Stimulated activated CD4-positive, alpha-beta T cell treated with anti-CD3 and anti-CD28 coated beads, Interleukin-4, amount 100 ng/mL, for 48 hours (primary cell): ENCODE measurements around the gene DCUN1D4.

Experiments used
- DNase-seq, 2 donors: peaks; one replicate each; pipeline ENCODE4 v3.0.0-alpha.2; 2020; ENCODE audit warnings: low read depth in 2 of 2

DCUN1D4 gene

GRCh38 chr4:51842554-51843308 lies at the start of gene DCUN1D4:
TSS of gene DCUN1D4 (plus strand) at chr4:51843153. CDS start at chr4:51843243, 90 bp downstream.
- peak; percentile 97 to 99 for DNase-seq

DNA sequence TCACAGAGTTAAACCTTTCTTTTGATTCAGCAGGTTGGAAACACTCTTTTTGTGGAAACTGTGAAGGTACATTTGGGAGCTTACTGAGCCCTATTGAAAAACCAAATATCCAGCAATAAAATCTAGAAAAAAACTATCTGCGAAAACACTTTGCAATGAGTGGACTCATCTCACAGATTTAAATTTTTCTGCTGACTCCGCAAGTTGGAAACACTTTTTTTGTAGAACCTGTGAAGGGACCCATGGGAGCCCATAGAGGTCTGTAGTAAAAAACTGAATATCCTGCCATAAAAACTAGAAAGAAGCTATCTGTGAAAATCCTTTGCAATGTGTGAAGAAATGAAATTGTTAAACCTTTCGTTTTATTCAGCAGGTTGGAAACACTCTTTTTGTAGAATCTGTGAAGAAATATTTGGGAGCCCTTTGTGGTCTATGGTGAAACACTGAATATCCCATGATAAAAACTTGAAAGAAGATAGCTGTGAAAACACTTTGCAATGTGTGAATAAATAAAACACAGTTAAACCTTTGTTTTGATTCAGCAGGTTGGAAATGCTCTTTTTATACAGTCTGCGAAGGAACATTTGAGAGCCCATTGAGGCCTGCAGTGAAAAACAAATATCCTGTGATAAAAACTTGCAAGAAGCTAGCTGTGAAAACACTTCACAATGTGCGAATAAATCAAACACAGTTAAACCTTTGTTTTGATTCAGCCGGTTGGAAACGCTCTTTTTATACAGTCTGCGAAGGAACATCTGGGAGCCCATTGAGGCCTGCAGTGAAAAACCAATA lies 22.3 kb upstream of the DCUN1D4 start:
- no peak for DNase-seq

DNA sequence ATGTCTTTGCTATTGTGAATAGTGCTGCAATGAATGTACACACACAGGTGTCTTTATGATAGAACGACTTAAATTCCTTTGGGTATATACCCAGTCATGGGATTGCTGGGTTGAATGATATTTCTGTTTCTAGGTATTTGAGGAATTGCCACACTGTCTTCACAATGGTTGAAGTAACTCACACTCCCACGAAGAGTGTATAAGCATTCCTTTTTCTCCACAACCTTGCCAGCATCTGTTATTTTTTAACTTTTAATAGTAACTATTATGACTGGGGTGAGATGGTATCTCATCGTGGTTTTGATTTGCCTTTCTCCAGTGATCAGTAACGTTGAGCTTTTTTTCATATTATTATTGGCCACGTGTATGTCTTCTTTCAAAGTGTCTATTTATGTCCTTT lies 17.6 kb upstream of the DCUN1D4 start:
- DNase-seq, result no peak

DNA sequence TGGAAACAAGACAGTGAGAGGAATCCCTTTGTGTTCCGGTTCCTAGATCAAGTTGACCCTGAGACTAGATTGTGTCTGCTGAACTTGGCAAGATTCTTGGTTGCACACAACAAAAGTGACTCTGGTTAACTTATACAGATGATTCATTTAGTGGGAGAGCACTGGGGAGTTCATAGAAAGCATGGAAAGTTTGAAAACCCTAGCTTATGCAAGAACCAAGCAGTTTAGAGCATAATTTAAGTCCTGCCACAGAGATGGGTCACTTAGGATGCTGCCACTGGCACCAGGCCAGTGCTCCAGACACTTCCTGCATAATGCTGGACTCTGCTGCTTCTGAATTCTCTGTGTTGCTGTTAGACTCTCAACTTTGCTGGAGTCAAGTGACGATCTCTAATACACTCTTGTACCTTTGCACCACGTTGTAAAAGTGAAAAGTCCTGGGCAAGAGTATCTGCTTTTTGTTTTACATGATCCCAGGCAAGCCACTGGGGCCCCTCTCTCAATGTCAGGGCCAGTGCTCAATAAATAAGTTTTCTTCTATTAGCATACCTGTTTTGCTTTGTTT lies 12.7 kb upstream of the DCUN1D4 start:
- no peak for DNase-seq

DNA sequence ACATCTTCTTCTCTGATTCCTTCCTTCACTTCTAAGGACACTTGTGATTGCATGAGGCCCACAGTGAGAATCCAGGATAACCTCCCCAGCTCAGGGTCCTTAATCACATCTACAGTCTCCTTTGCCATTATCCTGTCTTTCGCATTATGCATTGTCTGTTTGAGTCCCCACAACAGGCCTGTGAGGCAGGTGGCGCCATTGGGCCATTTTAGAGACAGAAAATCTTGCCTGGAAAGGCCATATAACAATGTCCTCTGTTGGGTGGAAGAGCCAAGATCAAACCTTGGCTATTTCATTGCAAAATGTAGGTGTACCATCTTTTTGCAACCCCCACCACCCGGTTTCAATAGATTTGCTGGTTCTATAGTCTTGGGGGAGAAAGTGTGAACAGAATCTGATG lies 11.8 kb upstream of the DCUN1D4 start:
- peak; percentile 36 to 37 for DNase-seq

- no peak for DNase-seq
Observed at GRCh38 chr4:51833236-51833635, 9.7 kb upstream of the DCUN1D4 start.

DNA sequence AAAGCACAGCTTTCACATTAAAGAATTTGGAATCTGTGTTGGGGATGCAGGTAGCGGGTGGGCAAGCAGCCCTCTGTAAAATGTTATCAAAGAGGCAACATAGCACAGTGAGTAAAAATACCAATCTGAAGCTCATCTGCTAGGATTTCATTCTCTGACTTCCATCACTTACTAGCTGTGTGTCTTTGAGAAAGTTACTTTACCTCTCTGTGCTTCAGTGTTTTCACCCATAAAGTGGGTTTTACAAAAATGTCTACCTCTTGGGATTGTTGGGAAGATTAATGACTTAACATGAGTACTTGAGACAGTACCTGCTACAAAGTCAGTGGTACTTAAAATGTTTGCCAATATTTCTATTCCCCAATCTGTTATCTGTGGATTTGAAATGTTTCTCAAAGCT lies 7.9 kb upstream of the DCUN1D4 start:
- no peak for DNase-seq

- no peak for DNase-seq
Observed at GRCh38 chr4:51835855-51836254, 7.1 kb upstream of the DCUN1D4 start.

GRCh38 chr4:51836549-51836948 lies 6.4 kb upstream of the DCUN1D4 start:
- no peak for DNase-seq

DNA sequence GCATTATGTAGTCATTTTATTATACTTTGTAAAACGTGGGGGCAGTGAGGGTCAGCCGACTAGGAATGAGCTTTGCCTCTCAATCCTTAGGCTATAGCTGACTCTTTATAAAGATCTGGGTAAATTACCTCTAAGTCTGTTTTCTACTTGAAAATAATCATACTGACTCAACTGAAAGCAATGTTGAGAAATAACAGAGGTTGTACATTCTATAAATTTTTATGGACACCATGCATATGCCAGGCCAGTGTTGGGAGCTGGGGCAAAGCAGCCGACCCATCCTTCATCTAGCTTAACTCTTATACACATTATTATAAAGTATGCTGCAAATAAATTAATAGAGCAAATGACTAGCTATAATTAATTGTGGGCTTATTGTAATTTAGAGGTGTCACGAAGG lies 2.2 kb upstream of the DCUN1D4 start:
- DNase-seq, result no peak

DNA sequence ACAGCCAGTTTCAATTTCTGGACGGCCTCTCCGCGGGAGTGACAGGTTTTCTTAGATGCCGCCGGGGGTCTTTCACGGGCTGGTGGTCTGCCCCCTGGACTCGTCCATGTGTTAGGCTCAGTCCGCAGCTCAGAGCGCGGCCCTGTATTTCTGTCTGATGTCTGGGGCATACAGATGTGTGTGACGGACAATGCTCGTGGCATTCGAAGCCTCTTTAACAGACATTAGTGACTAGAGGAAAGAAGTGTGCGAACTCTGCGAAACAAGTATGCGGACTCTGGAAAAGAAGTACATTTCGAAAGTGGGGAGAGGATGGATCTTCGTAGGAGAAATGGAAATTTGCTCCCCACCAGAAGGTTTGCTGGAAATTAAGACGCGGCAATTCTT lies 793 bp upstream of the DCUN1D4 start:
- no peak for DNase-seq

DNA sequence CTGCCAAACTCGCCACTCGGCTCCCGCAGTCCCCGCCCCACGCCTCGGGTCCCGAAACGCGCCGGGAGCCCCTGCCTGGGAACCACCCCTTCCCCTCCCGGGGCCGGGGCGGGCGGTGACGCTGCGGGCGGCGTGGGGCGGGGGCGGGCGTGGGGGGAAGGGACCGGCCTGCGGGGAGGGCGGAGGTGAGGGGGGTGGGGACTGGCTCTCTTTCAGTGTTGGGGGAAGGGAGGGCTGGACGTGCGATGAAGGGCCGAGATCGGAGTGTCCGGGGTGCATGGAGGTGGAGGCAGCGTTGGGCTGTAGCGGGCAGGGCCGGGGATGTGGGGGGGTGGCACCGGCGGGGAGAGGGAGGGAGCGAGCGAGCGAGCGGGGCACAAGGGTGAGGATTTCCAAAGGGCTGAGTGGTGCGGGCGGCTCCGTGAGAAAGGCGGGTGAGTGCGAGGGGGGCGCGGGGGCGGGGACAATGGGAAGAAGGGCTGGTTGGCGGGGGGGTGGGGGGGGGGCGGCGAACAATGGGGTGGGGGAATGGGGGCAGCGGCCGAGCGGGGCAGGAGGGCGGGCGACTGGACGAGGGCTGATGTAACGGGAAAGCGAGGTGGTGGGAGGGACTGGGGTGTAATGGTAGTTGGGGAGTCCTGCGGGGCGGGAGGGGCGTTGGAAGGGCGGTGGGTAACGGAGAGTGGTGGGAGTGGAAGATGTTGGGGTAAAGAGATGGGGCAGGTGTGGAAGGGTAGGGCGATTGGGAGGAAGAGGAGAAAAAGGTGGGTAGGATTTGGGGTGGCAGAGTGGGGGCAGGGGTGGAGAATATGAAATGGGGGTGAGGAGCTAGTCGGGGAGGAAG lies 578 bp downstream of the DCUN1D4 start:
- peak; percentile 44 to 47 for DNase-seq

DNA sequence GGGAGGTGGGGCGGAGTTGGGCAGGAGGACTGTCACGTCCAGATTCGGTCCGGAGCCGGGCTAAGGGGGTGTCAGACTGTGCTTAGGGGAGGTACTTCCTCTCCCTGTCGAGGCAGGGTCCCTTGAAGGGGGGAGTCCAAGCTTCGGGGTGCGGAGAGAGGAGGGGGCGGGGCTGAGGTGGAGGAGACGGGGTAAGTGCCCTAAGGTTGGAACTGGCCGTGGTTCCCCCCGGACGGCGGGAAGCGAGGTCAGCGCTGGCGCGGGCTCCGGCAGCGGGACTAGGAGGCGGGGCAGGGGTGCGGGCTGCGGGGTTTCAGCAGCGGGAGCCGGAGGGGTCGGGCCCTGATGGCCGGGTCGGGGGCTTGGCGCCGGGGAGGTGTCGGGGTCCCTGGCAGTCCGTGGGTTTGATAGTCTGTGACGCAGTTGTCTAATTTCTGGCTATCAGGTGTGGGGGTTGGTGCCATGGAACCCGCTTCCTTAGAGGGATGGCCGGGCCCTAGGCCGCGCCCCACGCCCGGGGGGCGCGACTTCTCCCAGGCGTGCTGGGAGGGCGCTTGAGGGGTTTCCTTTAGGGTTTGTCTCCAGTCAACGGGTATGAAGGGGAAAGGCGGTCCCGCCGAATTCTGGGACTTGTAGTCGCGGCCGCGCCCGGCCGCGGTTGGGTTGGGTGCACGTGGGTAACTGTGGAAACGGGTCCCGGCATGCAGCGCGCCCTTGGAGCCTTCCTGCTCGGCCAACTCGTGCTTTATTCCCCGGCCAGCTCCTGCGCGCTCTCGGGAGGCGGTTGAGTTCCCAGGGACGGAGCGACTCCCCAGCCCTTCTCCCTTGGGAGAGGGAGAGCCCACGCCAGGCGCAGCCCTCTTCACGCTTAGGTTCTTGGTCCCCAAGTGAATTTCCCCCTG lies 1.5 kb downstream of the DCUN1D4 start:
- peak; percentile 72 to 79 for DNase-seq

DNA sequence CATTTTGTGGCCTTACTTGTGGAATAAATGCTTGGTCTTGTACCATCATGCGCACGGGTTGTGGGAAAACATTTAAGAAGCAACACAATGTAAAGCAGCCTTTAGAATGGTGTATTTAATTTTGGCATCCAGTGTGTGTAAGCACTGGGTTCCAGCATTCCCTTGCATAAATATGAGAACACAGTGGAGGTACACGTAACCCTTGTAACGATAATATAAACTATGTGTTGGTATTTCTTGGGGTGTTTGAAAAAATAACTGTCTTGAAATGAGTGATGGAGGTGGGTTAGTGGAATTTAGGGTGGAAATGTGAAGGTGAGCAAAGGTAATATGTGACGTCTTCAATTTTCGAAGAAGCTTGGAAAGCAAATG lies 2.1 kb downstream of the DCUN1D4 start:
- no peak for DNase-seq

DNA sequence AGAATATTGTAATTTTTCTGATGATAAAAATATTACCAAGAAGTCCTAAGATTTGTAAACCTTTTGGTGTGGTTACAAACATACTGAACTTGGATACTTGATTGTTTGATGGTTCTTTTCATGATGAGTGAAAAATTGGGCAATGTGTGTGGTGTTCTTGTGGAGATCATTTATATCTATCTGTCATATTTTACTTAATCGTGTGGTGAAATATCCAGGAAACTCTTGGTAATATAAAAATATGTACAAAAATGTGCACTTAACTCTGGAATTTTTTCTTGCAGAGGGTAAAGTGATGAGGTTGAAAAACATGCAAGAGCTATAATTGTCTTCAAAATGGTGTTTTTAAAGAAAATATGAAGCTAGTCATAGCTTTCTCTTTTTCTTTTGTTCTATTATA lies 2.8 kb downstream of the DCUN1D4 start:
- DNase-seq, result no peak

DNA sequence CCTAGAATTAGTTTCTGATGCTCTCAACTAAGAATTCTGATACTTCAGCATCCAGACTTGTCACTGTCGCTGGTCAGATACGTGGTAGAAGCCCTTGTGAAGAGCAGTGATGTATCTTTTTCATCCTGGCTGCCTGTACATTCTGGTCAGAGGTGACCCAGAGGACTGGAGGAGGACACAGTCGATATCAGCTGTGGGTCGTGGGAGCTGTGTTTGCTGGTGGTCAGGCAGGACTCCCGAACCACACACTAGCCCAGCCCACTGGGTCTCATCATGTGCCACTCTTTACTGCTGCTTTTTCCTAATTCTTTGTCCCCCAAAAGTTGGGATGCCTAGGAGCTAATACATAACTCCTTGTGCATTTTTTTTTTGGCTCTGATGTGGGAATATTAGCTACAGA lies 6.5 kb downstream of the DCUN1D4 start:
- no peak for DNase-seq

DNA sequence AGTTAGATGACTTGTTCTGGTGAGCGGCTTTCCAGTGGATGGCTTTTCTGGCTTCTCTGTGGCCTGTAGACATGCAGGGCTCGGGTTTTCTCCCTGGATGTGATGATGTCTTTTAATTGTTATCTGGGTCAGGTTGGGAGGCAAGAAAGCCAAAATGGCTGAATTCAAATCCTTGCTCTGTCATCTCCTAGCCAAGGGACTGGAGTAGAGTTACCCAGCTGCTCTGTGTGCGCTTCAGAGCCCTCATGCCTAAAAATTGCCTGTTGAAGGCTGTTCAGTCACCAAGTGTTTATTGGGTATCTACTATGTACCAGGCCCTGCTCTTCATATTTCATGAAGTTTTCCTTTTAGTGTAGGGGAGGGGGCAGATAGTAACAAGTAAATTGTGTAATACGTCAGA lies 7.3 kb downstream of the DCUN1D4 start:
- DNase-seq, result no peak

DNA sequence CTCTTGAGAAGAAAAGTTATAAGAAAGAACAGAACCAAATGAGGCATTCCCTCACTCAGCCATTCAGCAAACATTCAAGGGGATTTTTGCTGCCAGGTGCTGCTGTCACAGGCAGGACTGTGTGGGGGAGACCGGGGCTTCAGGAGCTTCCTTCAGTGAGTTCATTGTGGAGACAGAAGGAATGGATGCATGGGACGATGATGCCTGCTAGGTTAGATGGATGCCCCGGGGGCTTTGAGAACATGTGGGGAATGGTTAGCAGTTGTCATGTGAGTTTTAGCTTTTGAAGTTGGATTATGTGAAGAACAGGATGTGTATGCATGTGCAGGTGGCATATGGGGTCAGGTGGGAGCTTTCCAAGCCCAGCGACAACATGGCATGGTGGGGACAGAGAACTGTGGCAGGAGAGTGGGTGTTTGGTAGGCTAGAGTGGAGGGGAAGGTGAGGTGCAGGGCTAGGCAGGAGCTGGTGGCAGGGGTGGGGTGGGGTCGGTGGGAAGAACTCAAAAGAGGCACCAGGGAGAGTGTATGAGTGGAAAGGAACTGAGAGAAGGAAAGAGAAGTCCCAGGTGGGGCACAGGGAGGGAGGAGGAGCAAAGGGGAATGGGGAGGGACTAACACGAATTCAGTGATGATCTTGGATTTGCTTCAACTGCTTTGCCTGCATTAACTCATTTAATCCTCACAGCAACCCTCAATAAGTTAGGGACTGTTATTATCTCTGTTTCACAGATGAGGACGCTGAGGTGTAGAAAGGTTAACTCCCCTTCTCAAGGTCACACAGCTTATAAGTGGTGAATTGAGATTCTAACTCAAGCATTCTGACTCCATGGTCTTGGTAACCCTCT lies 8.4 kb downstream of the DCUN1D4 start:
- DNase-seq, result no peak

DNA sequence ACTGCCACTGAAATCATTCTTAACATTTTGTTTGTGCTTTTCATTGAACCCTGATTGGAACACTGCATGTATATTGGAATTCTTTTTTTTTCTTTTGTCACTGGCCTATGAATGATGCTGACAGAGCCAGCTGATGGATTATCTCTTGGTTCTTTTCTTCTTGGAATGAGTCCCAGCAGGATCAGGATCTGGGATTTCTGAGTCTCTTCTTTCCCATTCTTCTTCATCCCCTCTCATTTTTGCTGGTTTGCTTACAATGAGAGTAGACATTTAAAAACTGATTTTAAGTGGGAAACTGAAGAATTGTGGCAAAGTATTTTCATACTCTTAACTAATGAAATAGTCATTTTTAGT lies 9.0 kb downstream of the DCUN1D4 start:
- DNase-seq, result no peak

DNA sequence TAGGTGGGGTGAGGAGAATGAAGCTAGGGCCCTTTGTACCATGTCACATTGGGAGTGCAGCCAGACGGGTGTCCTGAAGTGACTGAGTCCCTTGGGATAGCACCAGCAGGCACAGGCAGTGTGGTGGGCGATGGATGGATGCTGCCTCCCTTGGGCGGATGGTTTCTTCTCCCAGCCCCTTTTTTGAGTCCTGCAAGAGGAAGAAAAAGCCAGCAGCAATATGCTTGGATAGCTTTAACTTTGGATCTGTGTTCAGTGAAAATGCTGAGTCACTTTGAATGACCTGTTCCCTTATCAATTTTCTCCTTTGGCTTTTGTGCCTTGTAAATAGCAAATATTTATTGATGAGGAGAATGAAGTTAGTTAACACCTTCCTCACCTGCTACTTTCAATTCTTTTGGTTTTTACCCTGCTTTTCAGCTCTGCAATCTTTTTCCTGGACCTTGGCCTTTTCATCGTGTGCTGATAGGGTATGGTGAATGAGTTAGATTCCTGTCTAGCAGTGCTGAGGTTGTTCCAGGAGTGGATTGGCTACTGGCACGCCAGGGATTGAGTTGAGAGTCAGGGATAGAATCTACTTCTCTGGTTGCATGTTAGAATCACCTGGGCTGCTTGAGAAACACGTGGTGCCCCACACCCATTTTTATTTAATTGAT lies 10.2 kb downstream of the DCUN1D4 start:
- no peak for DNase-seq
